Measurements from ENCODE around the gene C1orf167.

C1orf167 gene

DNA sequence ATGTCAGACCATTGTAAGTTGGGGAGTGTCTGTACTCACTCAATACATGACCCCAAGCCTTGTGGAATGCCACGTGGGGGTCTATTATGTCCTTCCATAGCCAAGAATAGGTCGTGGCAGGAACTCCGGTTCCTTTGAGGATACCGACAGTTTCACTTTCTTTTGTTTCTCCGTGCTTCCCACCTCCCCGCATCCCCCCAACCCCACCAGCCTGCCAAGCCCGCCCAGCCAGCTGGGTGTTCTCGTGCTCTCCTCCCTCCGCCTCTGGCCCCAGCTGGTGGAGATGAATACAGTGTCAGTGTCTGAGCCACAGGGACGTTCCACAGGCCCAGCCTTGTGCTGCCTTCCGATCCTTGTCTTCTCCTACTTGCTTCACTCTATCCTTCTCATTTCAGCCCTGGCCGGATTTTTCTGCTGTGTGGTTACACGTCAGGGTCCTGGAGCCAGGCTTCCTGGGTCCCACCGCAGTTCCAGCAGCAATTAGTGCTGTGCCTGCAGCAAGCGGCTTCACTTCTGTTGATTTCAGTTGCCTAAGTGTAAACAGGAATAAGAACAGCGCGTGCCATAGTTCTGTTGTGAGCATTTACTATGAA is 30.2 kb upstream of the C1orf167 start:
- Histone ChIP-seq H3K36me3 (no peaks in the 10 kb centered on the region), H3K4me3 (peak overlapping the region; percentile 42 to 46), H3K27ac (peak overlapping the region in 1 of 2 donors; percentile 60), H3K9me3 (no peaks in the 10 kb centered on the region), H3K27me3 (peaks cover 0 to 5% of the 10 kb centered on the region in 2 donors), H3K4me1 (peaks cover 0 to 28% (median 5%) of the 10 kb centered on the region in 4 donors)
- intact Hi-C loops (cut with DNase I; ENCODE audit: low total_unique reads) = no loop called here
- TF ChIP-seq CTCF (IDR thresholded peaks at IDR 0.05) = no peak
- DNase-seq = peak; percentile 67 to 84

DNA sequence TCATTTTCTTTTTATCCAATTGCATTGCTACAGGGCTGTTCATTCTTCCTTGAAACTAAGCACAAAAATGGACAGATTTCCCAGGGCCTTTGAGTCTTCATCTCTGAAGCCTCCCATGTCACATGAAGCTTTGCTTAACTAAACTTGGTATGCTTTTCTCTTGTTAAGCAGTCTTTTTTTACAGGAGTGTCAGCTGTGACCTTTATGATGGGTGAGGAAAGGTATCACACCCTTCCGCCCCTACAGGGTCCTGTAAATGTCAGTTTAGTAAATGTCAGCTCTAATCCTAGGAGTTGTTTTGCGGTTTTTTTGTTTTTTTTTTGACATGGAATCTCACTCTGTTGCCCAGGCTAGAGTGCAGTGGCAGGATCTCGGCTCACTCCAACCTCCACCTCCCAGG is 28.7 kb upstream of the C1orf167 start:
- TF ChIP-seq CTCF (IDR thresholded peaks at IDR 0.05) = no peak
- Histone ChIP-seq H3K9me3 (no peaks in the 10 kb centered on the region), H3K4me3 (no peak overlapping the region), H3K27me3 (no peaks in the 10 kb centered on the region), H3K36me3 (no peaks in the 10 kb centered on the region), H3K27ac (no peak overlapping the region), H3K4me1 (peaks cover 0 to 37% (median 15%) of the 10 kb centered on the region in 4 donors)
- intact Hi-C loops (cut with DNase I; ENCODE audit: low total_unique reads) = no loop called here
- DNase-seq = no peak

DNA sequence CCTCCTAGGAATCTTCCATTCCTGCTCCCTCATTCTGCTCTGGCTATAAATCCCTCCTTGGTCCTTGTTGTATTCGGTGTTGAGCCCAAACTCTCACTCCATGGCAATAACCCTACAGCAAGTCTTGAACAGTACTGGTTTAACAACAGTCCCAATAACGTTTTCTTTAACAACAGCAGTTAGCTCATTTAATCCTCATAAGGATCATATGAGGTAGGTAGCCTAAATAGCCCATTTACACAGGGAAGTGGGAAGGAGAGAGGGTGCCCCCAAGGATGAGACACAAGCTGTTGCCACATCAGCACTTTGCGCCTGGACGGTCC is 26.5 kb upstream of the C1orf167 start:
- TF ChIP-seq CTCF (IDR thresholded peaks at IDR 0.05) = no peak
- Histone ChIP-seq H3K36me3 (no peaks in the 10 kb centered on the region), H3K27ac (peak overlapping the region; percentile 77 to 81), H3K9me3 (no peaks in the 10 kb centered on the region), H3K4me3 (peak overlapping the region; percentile 68), H3K27me3 (no peaks in the 10 kb centered on the region), H3K4me1 (peaks cover 0 to 39% (median 20%) of the 10 kb centered on the region in 4 donors)
- intact Hi-C loops (cut with DNase I; ENCODE audit: low total_unique reads) = loop anchor here (5.0 kb wide), 1 partner anchor 72 kb away; the partner anchor contains the start of genes CLCN6 and MTHFR
- no peak for DNase-seq

GRCh38 chr1:11735854-11736745 is 25.9 kb upstream of the C1orf167 start, which contains the start of gene AGTRAP:
TSS of gene AGTRAP (plus strand) at chr1:11736136. CDS start at chr1:11736209, 73 bp downstream.
- intact Hi-C loops (cut with DNase I; ENCODE audit: low total_unique reads) = loop anchor here (5.0 kb wide), 1 partner anchor 71 kb away; the partner anchor contains the start of genes CLCN6 and MTHFR

More at GRCh38 chr1:11735854-11736745, 25.9 kb upstream of the C1orf167 start, which contains the start of gene AGTRAP:
- Histone ChIP-seq H3K36me3 (no peaks in the 10 kb centered on the region), H3K27ac (peak within 1 kb of the TSS; percentile 77 to 81), H3K4me1 (peaks cover 0 to 40% (median 17%) of the 10 kb centered on the region in 4 donors), H3K4me3 (peak within 1 kb of the TSS; percentile 68), H3K9me3 (no peaks in the 10 kb centered on the region), H3K27me3 (no peaks in the 10 kb centered on the region)
- peak; percentile 94 to 98 for DNase-seq
- TF ChIP-seq CTCF (IDR thresholded peaks at IDR 0.05) = peak in 1 of 2 experiments; percentile 5
